Vagina (tissue), 2 donors: ENCODE results near the gene NOTO. TPM values are rescaled to one million over a fixed set of nuclear protein-coding genes. Genes with fewer than 3 reads are reported as not detected.

Source experiments
- DNase-seq, 2 donors: peaks; one replicate each; pipeline ENCODE4 v3.0.0-alpha.2; 2017; ENCODE audit errors: extremely low spot score in 2 of 2
- H3K27ac ChIP-seq: fragments of 200-600 bp; sonication (generic); one replicate; pipeline ENCODE4 v1.5.1; 2019
- H3K27me3 ChIP-seq: fragments of 200-600 bp; sonication (generic); one replicate; pipeline ENCODE4 v1.5.1; 2019
- H3K36me3 ChIP-seq, 2 donors: fragments of 200-600 bp; sonication (generic); one replicate each; pipeline ENCODE4 v1.5.1; 2017 to 2019
- H3K4me1 ChIP-seq: fragments of 200-600 bp; sonication (generic); one replicate; pipeline ENCODE4 v1.5.1; 2019
- H3K4me3 ChIP-seq, 2 donors: fragments of 200-600 bp; sonication (generic); 1 replicate in 1 of 2; 2 replicates in 1 of 2; pipeline ENCODE4 v1.5.1; 2016 to 2019
- H3K9me3 ChIP-seq: fragments of 200-600 bp; sonication (generic); one replicate; pipeline ENCODE4 v1.5.1; 2019
- POLR2A ChIP-seq, 2 donors: fragments of 450-650 bp; IDR thresholded peaks; one replicate each; pipeline ENCODE4 v1.6.1; 2017; ENCODE audit warnings: antibody characterized with exemption in 2 of 2, mild to moderate bottlenecking in 2 of 2, moderate library complexity in 2 of 2
- POLR2AphosphoS5 ChIP-seq, 2 donors: sonication (generic); formaldehyde crosslinking; IDR thresholded peaks; one replicate each; pipeline ENCODE4 v1.9.0; 2017; ENCODE audit warnings: antibody characterized with exemption in 2 of 2, mild to moderate bottlenecking in 2 of 2, low read depth in 1 of 2; ENCODE audit not compliant: insufficient read depth in 1 of 2
- intact Hi-C: fragments of 100-400 bp; cut with DNase I; formaldehyde crosslinking; loops from one replicate; pipeline ENCODE4 v1.15.1; 2023
- total RNA-seq: library from RNA; depleted of rRNA; stranded (reverse); fragments of >200 nt; gene quantifications from one replicate; pipeline ENCODE4 v1.2.3, GENCODE V29; 2016
- TF ChIP-seq, protein P1 (sequence below), 3 experiments: fragments of 450-650 bp in 2 of 3; fragments of 200-600 bp in 1 of 3; sonication (generic) in 1 of 3; IDR thresholded peaks; one replicate each; pipeline ENCODE4 v1.5.1; 2017 to 2019; ENCODE audit warnings: antibody characterized with exemption in 3 of 3, mild to moderate bottlenecking in 2 of 3, moderate library complexity in 2 of 3

Gene NOTO
- total RNA-seq, 1 donor from 2014 or later, result not detected

DNA sequence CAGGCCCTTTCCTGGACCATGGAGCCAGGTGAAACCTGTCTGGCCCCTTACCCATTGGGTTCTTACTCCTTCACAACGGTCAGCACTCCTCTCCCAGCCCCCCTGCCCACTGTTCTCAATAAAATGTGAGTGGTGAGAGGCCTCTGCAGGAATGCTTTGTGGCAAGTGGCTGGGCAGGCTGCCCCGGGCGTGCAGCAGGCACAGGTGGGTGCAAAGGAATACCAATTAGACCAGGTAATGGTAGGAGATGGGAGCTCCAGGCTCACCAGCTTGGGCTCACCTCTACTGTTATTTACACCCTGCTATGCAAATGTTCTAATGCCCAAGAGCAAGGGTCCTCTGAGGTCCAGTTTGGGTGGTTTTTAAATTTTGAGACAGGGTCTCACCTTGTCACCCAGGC is 24.7 kb downstream of the NOTO start:
- peaks cover 0 to 31% of the 10 kb centered on the region in 2 donors for H3K36me3 ChIP-seq
- no peaks in the 10 kb centered on the region for H3K27me3 ChIP-seq
- H3K9me3 ChIP-seq, result no peaks in the 10 kb centered on the region
- peaks cover under 1% of the 10 kb centered on the region for H3K4me1 ChIP-seq
- H3K27ac ChIP-seq, result no peak overlapping the region
- no peak overlapping the region for H3K4me3 ChIP-seq
- intact Hi-C loops, result no loop called here
- no peak for DNase-seq
- TF ChIP-seq POLR2A (IDR thresholded peaks at IDR 0.05) (no peak), POLR2AphosphoS5 (IDR thresholded peaks at IDR 0.05; ENCODE audit: insufficient read depth in 1 of 2, low read depth in 1 of 2) (no peak)
- TF ChIP-seq, protein P1, sequence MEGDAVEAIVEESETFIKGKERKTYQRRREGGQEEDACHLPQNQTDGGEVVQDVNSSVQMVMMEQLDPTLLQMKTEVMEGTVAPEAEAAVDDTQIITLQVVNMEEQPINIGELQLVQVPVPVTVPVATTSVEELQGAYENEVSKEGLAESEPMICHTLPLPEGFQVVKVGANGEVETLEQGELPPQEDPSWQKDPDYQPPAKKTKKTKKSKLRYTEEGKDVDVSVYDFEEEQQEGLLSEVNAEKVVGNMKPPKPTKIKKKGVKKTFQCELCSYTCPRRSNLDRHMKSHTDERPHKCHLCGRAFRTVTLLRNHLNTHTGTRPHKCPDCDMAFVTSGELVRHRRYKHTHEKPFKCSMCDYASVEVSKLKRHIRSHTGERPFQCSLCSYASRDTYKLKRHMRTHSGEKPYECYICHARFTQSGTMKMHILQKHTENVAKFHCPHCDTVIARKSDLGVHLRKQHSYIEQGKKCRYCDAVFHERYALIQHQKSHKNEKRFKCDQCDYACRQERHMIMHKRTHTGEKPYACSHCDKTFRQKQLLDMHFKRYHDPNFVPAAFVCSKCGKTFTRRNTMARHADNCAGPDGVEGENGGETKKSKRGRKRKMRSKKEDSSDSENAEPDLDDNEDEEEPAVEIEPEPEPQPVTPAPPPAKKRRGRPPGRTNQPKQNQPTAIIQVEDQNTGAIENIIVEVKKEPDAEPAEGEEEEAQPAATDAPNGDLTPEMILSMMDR (IDR thresholded peaks at IDR 0.05), result no peak

DNA sequence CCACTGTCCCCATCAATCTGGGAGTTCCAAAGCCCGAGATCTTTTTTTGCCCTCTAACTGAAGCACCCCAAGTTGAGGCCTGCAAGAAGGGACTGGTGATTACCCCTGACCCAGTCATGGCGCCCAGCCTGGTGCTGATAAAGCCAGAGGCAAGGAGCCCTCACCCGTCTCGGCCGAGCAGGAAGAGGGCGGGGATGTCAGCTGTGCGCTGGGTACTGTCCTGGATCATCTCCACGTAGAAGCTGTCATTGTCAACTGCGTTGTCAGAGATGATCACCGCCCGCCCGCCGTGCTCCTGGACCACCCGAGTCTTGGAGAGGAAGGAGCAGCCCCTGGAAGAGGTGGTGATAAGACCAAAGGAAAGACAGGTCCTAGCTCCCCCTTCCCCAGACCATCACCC is 26.3 kb downstream of the NOTO start:
- DNase-seq, result no peak
- intact Hi-C loops, result no loop called here
- Histone ChIP-seq H3K27me3 (no peaks in the 10 kb centered on the region), H3K36me3 (peaks cover 0 to 16% of the 10 kb centered on the region in 2 donors), H3K4me3 (no peak overlapping the region), H3K4me1 (peaks cover 8% of the 10 kb centered on the region), H3K27ac (no peak overlapping the region), H3K9me3 (no peaks in the 10 kb centered on the region)
- TF ChIP-seq POLR2A (IDR thresholded peaks at IDR 0.05) (no peak), POLR2AphosphoS5 (IDR thresholded peaks at IDR 0.05; ENCODE audit: insufficient read depth in 1 of 2, low read depth in 1 of 2) (no peak)
- TF ChIP-seq, protein P1 (IDR thresholded peaks at IDR 0.05), result no peak

GRCh38 chr2:73232403-73233153 is 30.2 kb downstream of the NOTO start:
- TF ChIP-seq, protein P1 (IDR thresholded peaks at IDR 0.05), result no peak
- no peak for TF ChIP-seq POLR2AphosphoS5 (IDR thresholded peaks at IDR 0.05; ENCODE audit: insufficient read depth in 1 of 2, low read depth in 1 of 2)
- TF ChIP-seq POLR2A (IDR thresholded peaks at IDR 0.05), result no peak
- intact Hi-C loops, result no loop called here
- H3K4me3 ChIP-seq, result peak overlapping the region; percentile 73 to 83
- H3K4me1 ChIP-seq, result peaks cover 36% of the 10 kb centered on the region
- H3K9me3 ChIP-seq, result no peaks in the 10 kb centered on the region
- DNase-seq, result no peak
- H3K36me3 ChIP-seq, result peaks cover 0 to 8% of the 10 kb centered on the region in 2 donors
- peak overlapping the region; percentile 41 for H3K27ac ChIP-seq
- H3K27me3 ChIP-seq, result no peaks in the 10 kb centered on the region

GRCh38 chr2:73233154-73233931 is 31.0 kb downstream of the NOTO start, which contains the start of gene PRADC1:
PRADC1 (minus strand) TSS chr2:73233239; CDS start chr2:73233160, 79 bp downstream.
- Histone ChIP-seq H3K9me3 (no peaks in the 10 kb centered on the region), H3K27me3 (no peaks in the 10 kb centered on the region), H3K4me3 (peak within 1 kb of the TSS; percentile 73 to 83), H3K27ac (peak within 1 kb of the TSS; percentile 95), H3K36me3 (peaks cover 0 to 7% of the 10 kb centered on the region in 2 donors), H3K4me1 (peaks cover 43% of the 10 kb centered on the region)
- TF ChIP-seq POLR2AphosphoS5 (IDR thresholded peaks at IDR 0.05; ENCODE audit: insufficient read depth in 1 of 2, low read depth in 1 of 2), result peak; percentile 75 to 84
- TF ChIP-seq, protein P1 (IDR thresholded peaks at IDR 0.05), result no peak
- intact Hi-C loops, result no loop called here
- peak in 1 of 2 donors; percentile 100 for DNase-seq
